ENCODE results near the gene NMNAT2.
"Not testable (repeated sequence)": the region's sequence is repeated elsewhere in the genome, so short reads cannot be mapped to it uniquely, and the experiment has no call there.

The NMNAT2 gene

DNA sequence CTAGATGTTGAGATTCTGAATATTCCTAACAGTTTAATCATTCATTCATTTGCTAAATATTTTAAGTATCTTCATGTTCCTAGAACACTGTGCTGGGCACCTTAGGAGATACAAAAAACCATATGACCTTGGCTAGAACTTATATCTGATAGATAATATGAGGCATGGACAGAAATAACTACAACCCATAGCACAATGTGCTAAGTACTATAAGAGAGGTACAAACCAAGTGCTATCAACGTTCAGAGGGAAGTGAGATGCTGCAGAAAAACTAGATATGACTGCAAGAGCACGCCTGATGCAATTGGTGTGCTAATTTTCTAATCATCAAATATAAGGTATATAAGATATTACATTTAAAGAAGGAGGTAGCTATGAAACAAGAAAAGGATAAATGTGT lies 10.7 kb downstream of the NMNAT2 start:
- Histone ChIP-seq H3K4me1 (ENCODE audit: low read length) (peaks cover 15% of the 10 kb centered on the region), H4K20me1 (ENCODE audit: insufficient read depth, low read length) (no peaks in the 10 kb centered on the region), H3K9ac (ENCODE audit: low read length) (peak overlapping the region; percentile 3; the same call in 1 of the 2 replicates), H3K4me3 (ENCODE audit: low read length) (no peak overlapping the region), H2AFZ (ENCODE audit: low read depth, low read length) (peak overlapping the region; percentile 81; the same call in 1 of the 2 replicates), H3K36me3 (replicated peaks; ENCODE audit: low read depth, low read length) (no peaks in the 10 kb centered on the region), H3K9me3 (ENCODE audit: insufficient read depth, low read length) (no peaks in the 10 kb centered on the region), H3K27ac (ENCODE audit: low read length) (peak overlapping the region; percentile 59), H3K27me3 (ENCODE audit: low read depth, low read length) (peaks cover 12% of the 10 kb centered on the region; the same call in 1 of the 2 replicates), H3K79me2 (ENCODE audit: low read length) (no peaks in the 10 kb centered on the region), H3K4me2 (ENCODE audit: low read length) (peak overlapping the region; percentile 56)
- TF ChIP-seq EZH2phosphoT487 (IDR thresholded peaks at IDR 0.05; ENCODE audit: low read depth): no peak
- TF ChIP-seq, protein P1, sequence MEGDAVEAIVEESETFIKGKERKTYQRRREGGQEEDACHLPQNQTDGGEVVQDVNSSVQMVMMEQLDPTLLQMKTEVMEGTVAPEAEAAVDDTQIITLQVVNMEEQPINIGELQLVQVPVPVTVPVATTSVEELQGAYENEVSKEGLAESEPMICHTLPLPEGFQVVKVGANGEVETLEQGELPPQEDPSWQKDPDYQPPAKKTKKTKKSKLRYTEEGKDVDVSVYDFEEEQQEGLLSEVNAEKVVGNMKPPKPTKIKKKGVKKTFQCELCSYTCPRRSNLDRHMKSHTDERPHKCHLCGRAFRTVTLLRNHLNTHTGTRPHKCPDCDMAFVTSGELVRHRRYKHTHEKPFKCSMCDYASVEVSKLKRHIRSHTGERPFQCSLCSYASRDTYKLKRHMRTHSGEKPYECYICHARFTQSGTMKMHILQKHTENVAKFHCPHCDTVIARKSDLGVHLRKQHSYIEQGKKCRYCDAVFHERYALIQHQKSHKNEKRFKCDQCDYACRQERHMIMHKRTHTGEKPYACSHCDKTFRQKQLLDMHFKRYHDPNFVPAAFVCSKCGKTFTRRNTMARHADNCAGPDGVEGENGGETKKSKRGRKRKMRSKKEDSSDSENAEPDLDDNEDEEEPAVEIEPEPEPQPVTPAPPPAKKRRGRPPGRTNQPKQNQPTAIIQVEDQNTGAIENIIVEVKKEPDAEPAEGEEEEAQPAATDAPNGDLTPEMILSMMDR (IDR thresholded peaks at IDR 0.05; ENCODE audit: low read depth, low read length): no peak

DNA sequence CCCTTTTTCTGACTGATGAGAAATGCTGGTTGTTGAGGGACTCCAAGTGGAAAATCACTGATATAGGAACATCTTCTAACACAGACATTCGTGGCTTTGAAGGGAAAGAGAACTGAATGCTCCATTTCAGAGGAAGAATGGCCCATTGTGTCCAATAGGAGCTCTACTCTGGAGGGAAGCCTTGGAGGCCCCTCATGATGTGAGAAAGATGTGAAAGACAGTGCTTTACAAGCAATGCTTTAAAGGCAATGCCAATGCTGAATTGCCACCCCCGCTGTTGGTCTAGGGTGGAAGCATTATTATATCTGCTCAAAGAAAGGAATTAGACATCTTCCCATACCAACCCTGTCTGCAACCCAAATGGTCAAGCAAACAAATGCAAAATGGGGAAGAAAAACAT lies 13.7 kb downstream of the NMNAT2 start:
- H3K4me1 ChIP-seq (ENCODE audit: low read length): peaks cover 15% of the 10 kb centered on the region
- H3K4me3 ChIP-seq (ENCODE audit: low read length): no peak overlapping the region
- H3K79me2 ChIP-seq (ENCODE audit: low read length): no peaks in the 10 kb centered on the region
- H3K9me3 ChIP-seq (ENCODE audit: insufficient read depth, low read length): no peaks in the 10 kb centered on the region
- H4K20me1 ChIP-seq (ENCODE audit: insufficient read depth, low read length): no peaks in the 10 kb centered on the region
- no peaks in the 10 kb centered on the region for H3K36me3 ChIP-seq (replicated peaks; ENCODE audit: low read depth, low read length)
- no peak overlapping the region for H3K9ac ChIP-seq (ENCODE audit: low read length)
- H3K4me2 ChIP-seq (ENCODE audit: low read length): no peak overlapping the region
- H3K27ac ChIP-seq (ENCODE audit: low read length): no peak overlapping the region
- peaks cover 12% of the 10 kb centered on the region; the same call in 1 of the 2 replicates for H3K27me3 ChIP-seq (ENCODE audit: low read depth, low read length)
- TF ChIP-seq, protein P1 (IDR thresholded peaks at IDR 0.05; ENCODE audit: low read depth, low read length): no peak
- no peak for TF ChIP-seq EZH2phosphoT487 (IDR thresholded peaks at IDR 0.05; ENCODE audit: low read depth)
- H2AFZ ChIP-seq (ENCODE audit: low read depth, low read length): no peak overlapping the region

DNA sequence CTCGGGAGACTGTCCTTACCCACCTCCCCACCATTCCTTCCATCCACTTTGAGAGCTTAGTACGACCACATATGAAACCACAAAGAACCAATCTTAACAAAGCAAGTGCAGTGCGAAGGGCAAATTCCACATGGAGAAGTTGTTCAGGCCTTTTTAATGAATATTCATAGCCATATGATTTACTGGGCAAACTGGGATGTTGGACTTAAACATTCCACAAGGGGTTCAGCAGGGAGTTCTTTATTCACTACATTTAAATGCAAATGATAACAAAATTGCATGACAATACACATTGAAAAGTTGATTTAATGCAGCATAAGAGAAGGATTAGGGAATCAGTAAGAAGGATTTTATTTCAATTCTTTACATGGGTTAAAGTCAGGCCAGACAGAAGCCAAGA lies 14.7 kb downstream of the NMNAT2 start:
- Histone ChIP-seq H3K9me3 (ENCODE audit: insufficient read depth, low read length) (no peaks in the 10 kb centered on the region), H3K27ac (ENCODE audit: low read length) (no peak overlapping the region), H3K4me2 (ENCODE audit: low read length) (no peak overlapping the region), H3K27me3 (ENCODE audit: low read depth, low read length) (peaks cover 12% of the 10 kb centered on the region; the same call in 1 of the 2 replicates), H3K79me2 (ENCODE audit: low read length) (no peaks in the 10 kb centered on the region), H3K9ac (ENCODE audit: low read length) (no peak overlapping the region), H3K4me1 (ENCODE audit: low read length) (peaks cover 15% of the 10 kb centered on the region), H3K4me3 (ENCODE audit: low read length) (no peak overlapping the region), H4K20me1 (ENCODE audit: insufficient read depth, low read length) (no peaks in the 10 kb centered on the region), H3K36me3 (replicated peaks; ENCODE audit: low read depth, low read length) (no peaks in the 10 kb centered on the region), H2AFZ (ENCODE audit: low read depth, low read length) (no peak overlapping the region)
- no peak for TF ChIP-seq EZH2phosphoT487 (IDR thresholded peaks at IDR 0.05; ENCODE audit: low read depth)
- TF ChIP-seq, protein P1 (IDR thresholded peaks at IDR 0.05; ENCODE audit: low read depth, low read length): no peak

DNA sequence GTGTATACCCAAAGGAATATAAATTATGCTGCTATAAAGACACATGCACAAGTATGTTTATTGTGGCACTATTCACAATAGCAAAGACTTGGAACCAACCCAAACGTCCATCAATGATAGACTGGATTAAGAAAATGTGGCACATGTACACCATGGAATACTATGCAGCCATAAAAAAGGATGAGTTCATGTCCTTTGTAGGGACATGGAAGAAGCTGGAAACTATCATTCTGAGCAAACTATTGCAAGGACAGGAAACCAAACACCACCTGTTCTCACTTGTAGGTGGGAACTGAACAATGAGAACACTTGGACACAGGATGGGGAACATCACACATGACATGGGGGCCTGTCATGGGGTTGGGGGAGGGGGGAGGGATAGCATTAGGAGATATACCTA lies 16.6 kb downstream of the NMNAT2 start:
- not testable (repeated sequence) for H3K36me3 ChIP-seq (replicated peaks; ENCODE audit: low read depth, low read length); H3K4me1 ChIP-seq (ENCODE audit: low read length); H3K9ac ChIP-seq (ENCODE audit: low read length); H3K27ac ChIP-seq (ENCODE audit: low read length); H3K4me2 ChIP-seq (ENCODE audit: low read length); H3K4me3 ChIP-seq (ENCODE audit: low read length); H3K9me3 ChIP-seq (ENCODE audit: insufficient read depth, low read length); H3K79me2 ChIP-seq (ENCODE audit: low read length); H4K20me1 ChIP-seq (ENCODE audit: insufficient read depth, low read length); H2AFZ ChIP-seq (ENCODE audit: low read depth, low read length)
- peaks cover 12% of the 10 kb centered on the region; the same call in 1 of the 2 replicates for H3K27me3 ChIP-seq (ENCODE audit: low read depth, low read length)

Data from OCI-LY3 (cell line).